Fibroblast of lung (primary cell): ENCODE results near the gene DHX57. TPM values are rescaled to one million over a fixed set of nuclear protein-coding genes. Genes with fewer than 3 reads are reported as not detected.

Experiments
- DNase-seq, 2 donors: peaks; one replicate each; pipeline versions ENCODE4 v3.0.0 to v3.0.0-alpha.2; 2010; ENCODE audit warnings: low read depth in 2 of 2
- H2AFZ ChIP-seq: 2 replicates; pipeline ENCODE4 v1.5.1; 2012; ENCODE audit warnings: low read length, control low read depth, inconsistent platforms
- H3K27ac ChIP-seq: 2 replicates; pipeline ENCODE4 v1.5.1; 2011; ENCODE audit warnings: low read length, control low read depth; ENCODE audit not compliant: insufficient read depth
- H3K27me3 ChIP-seq: 2 replicates; pipeline ENCODE4 v1.5.1; 2011; ENCODE audit warnings: mild to moderate bottlenecking, low read length; ENCODE audit not compliant: control insufficient read depth, insufficient read depth
- H3K36me3 ChIP-seq: 2 replicates; pipeline ENCODE4 v1.5.1; 2011; ENCODE audit warnings: low read length; ENCODE audit not compliant: control insufficient read depth, insufficient read depth
- H3K4me1 ChIP-seq: 2 replicates; pipeline ENCODE4 v1.5.1; 2011; ENCODE audit warnings: low read length; ENCODE audit not compliant: control insufficient read depth, insufficient read depth; ENCODE audit errors: extremely low read depth
- H3K4me2 ChIP-seq: 2 replicates; pipeline ENCODE4 v1.5.1; 2011; ENCODE audit warnings: low read length, control low read depth; ENCODE audit not compliant: insufficient read depth; ENCODE audit errors: extremely low read depth
- H3K4me3 ChIP-seq, 4 experiments: fragments of 200-600 bp in 1 of 4; sonication (generic) in 1 of 4; replicated peaks in 1 of 4; 2 replicates each; pipeline ENCODE4 v1.5.1; 2011 to 2016; ENCODE audit warnings: low read length in 4 of 4, low read depth in 3 of 4, mild to moderate bottlenecking in 3 of 4, control low read depth in 2 of 4, inconsistent platforms in 1 of 4, mixed read lengths in 1 of 4; ENCODE audit not compliant: insufficient read depth in 1 of 4; ENCODE audit errors: control extremely low read depth in 1 of 4
- H3K79me2 ChIP-seq: 2 replicates; pipeline ENCODE4 v1.5.1; 2012; ENCODE audit warnings: mild to moderate bottlenecking, low read length, inconsistent platforms; ENCODE audit not compliant: control insufficient read depth, insufficient read depth
- H3K9ac ChIP-seq: 2 replicates; pipeline ENCODE4 v1.5.1; 2011; ENCODE audit warnings: mild to moderate bottlenecking, low read length, control low read depth; ENCODE audit not compliant: insufficient read depth
- H3K9me3 ChIP-seq: 2 replicates; pipeline ENCODE4 v1.5.1; 2012; ENCODE audit warnings: low read depth, low read length; ENCODE audit not compliant: control insufficient read depth, insufficient read depth
- H4K20me1 ChIP-seq: 2 replicates; pipeline ENCODE4 v1.5.1; 2011; ENCODE audit warnings: low read length; ENCODE audit not compliant: control insufficient read depth, insufficient read depth; ENCODE audit errors: extremely low read depth
- CTCF ChIP-seq, 2 donors: IDR thresholded peaks in 1 of 2; conservative IDR thresholded peaks in 1 of 2; 1 replicate in 1 of 2; 2 replicates in 1 of 2; pipeline ENCODE4 v1.5.1; 2011 to 2012; ENCODE audit warnings: low read length in 2 of 2, control low read depth in 1 of 2, inconsistent platforms in 1 of 2, low read depth in 1 of 2, mild to moderate bottlenecking in 1 of 2
- EZH2 ChIP-seq: IDR thresholded peaks from 2 replicates; pipeline ENCODE4 v1.5.1; 2012; ENCODE audit warnings: low read length, control low read depth, mild to moderate bottlenecking; ENCODE audit errors: missing control alignments
- polyA plus RNA-seq, 2 donors: library from polyadenylated mRNA; depleted of rRNA in 1 of 2; stranded (reverse) in 1 of 2; unstranded in 1 of 2; fragments of >200 nt; gene quantifications; 2 replicates each; pipeline ENCODE4 v1.2.1, GENCODE V29; 2011 to 2012; ENCODE audit warnings: missing spikeins in 1 of 2
- total RNA-seq: library from RNA; depleted of rRNA; stranded (reverse); fragments of >200 nt; gene quantifications from 2 replicates; pipeline ENCODE4 v1.2.1, GENCODE V29; 2014

Gene DHX57
- total and polyA plus RNA-seq, 2 donors (not counting 1 experiment from before 2014, with no cell fraction given): 18.5 to 23.5 TPM

- TF ChIP-seq CTCF (conservative IDR thresholded peaks at IDR 0.05 in 1 of 2, IDR thresholded peaks at IDR 0.05 in 1 of 2; ENCODE audit: low read depth in 1 of 2, low read length in 2 of 2): no peak
- TF ChIP-seq EZH2: no peak
- H3K9ac ChIP-seq: no peak overlapping the region
- H3K4me1 ChIP-seq: no peaks in the 10 kb centered on the region
- no peaks in the 10 kb centered on the region for H3K79me2 ChIP-seq
- H4K20me1 ChIP-seq: no peaks in the 10 kb centered on the region
- no peak overlapping the region for H3K27ac ChIP-seq
- DNase-seq: no peak
- H3K4me2 ChIP-seq: no peak overlapping the region
- H3K36me3 ChIP-seq: peaks cover 2% of the 10 kb centered on the region
- H3K27me3 ChIP-seq: no peaks in the 10 kb centered on the region
- no peaks in the 10 kb centered on the region for H3K9me3 ChIP-seq
- H3K4me3 ChIP-seq: no peak overlapping the region
- no peak overlapping the region for H2AFZ ChIP-seq
Measured at GRCh38 chr2:38818565-38818964, 57.2 kb downstream of the DHX57 start.

GRCh38 chr2:38815936-38816335 is 59.8 kb downstream of the DHX57 start:
- Histone ChIP-seq H3K9me3 (no peaks in the 10 kb centered on the region), H3K4me3 (no peak overlapping the region), H4K20me1 (no peaks in the 10 kb centered on the region), H3K79me2 (no peaks in the 10 kb centered on the region), H3K4me1 (no peaks in the 10 kb centered on the region), H3K4me2 (no peak overlapping the region), H3K9ac (no peak overlapping the region), H3K27ac (no peak overlapping the region), H3K36me3 (no peaks in the 10 kb centered on the region), H3K27me3 (no peaks in the 10 kb centered on the region), H2AFZ (no peak overlapping the region)
- TF ChIP-seq EZH2 (no peak), CTCF (conservative IDR thresholded peaks at IDR 0.05 in 1 of 2, IDR thresholded peaks at IDR 0.05 in 1 of 2; ENCODE audit: low read depth in 1 of 2, low read length in 2 of 2) (no peak)
- no peak for DNase-seq

DNA sequence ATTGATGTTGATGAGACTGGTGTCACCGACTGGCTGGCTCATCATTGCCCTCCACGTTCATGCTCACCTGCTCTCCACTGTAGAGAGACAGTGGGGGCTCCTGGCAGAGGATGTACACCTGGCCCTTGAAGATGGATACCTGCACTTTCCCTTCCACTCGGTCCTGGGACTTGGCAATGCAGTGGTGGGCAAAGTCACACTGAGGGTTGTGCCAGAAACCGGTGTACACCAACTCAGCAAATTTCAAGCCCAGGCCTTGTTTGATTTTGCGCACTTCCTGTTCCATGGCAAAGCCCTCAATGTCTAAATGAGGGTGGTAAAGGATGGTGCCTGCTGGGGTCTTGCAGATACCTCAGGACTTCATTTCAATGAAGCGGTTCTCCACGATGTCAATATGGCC is 65.2 kb downstream of the DHX57 start:
- no peak overlapping the region for H3K9ac ChIP-seq
- H4K20me1 ChIP-seq: no peaks in the 10 kb centered on the region
- H3K9me3 ChIP-seq: no peaks in the 10 kb centered on the region
- peaks cover 2% of the 10 kb centered on the region for H3K36me3 ChIP-seq
- no peak overlapping the region for H2AFZ ChIP-seq
- H3K4me1 ChIP-seq: no peaks in the 10 kb centered on the region
- TF ChIP-seq EZH2 (no peak), CTCF (conservative IDR thresholded peaks at IDR 0.05 in 1 of 2, IDR thresholded peaks at IDR 0.05 in 1 of 2; ENCODE audit: low read depth in 1 of 2, low read length in 2 of 2) (no peak)
- no peaks in the 10 kb centered on the region for H3K79me2 ChIP-seq
- H3K4me2 ChIP-seq: no peak overlapping the region
- no peaks in the 10 kb centered on the region for H3K27me3 ChIP-seq
- H3K4me3 ChIP-seq: no peak overlapping the region
- DNase-seq: no peak
- no peak overlapping the region for H3K27ac ChIP-seq
